Thyroid gland (tissue), 4 donors: Measurements from ENCODE around the gene DSEL.

Experiments
- POLR2A ChIP-seq, 2 donors: fragments of 450-650 bp; IDR thresholded peaks; one replicate each; pipeline ENCODE4 v1.6.1; 2017; ENCODE audit warnings: antibody characterized with exemption in 2 of 2, mild to moderate bottlenecking in 2 of 2, moderate library complexity in 1 of 2
- TF ChIP-seq, protein P1 (sequence below), 6 experiments: fragments of 200-600 bp in 3 of 6; fragments of 450-650 bp in 3 of 6; sonication (generic) in 3 of 6; IDR thresholded peaks; one replicate each; pipeline ENCODE4 v1.5.1; 2016 to 2019; ENCODE audit warnings: antibody characterized with exemption in 6 of 6, mild to moderate bottlenecking in 2 of 6, inconsistent platforms in 1 of 6, moderate library complexity in 1 of 6

DNA sequence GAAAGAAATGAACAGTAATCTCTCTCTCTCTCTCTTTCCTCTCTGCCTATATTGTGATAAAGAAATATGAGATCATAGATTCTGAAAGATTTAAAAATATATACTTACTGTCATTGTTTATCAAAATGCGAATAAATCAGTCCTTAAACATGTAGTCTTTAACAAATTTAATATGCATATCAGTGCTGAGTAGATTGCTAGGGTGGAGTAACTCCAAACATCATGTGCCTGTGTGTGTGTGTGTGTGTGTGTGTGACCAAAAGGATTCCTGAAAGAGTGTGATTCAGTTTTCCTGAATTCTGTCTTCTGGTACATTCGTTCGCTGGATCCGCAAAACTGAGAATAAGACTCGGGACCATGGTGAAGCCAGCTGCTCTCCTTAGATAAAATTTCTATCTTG, 24.0 kb upstream of the DSEL start:
- TF ChIP-seq, protein P1, sequence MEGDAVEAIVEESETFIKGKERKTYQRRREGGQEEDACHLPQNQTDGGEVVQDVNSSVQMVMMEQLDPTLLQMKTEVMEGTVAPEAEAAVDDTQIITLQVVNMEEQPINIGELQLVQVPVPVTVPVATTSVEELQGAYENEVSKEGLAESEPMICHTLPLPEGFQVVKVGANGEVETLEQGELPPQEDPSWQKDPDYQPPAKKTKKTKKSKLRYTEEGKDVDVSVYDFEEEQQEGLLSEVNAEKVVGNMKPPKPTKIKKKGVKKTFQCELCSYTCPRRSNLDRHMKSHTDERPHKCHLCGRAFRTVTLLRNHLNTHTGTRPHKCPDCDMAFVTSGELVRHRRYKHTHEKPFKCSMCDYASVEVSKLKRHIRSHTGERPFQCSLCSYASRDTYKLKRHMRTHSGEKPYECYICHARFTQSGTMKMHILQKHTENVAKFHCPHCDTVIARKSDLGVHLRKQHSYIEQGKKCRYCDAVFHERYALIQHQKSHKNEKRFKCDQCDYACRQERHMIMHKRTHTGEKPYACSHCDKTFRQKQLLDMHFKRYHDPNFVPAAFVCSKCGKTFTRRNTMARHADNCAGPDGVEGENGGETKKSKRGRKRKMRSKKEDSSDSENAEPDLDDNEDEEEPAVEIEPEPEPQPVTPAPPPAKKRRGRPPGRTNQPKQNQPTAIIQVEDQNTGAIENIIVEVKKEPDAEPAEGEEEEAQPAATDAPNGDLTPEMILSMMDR (IDR thresholded peaks at IDR 0.05), result no peak
- no peak for TF ChIP-seq POLR2A (IDR thresholded peaks at IDR 0.05)
